Measurements from ENCODE around the gene AJM1.
"Not testable (repeated sequence)": the region's sequence is repeated elsewhere in the genome, so short reads cannot be mapped to it uniquely, and the experiment has no call there.

Gene AJM1

GRCh38 chr9:136839229-136840139 lies 2.8 kb upstream of the AJM1 start:
- in situ Hi-C loops (cut with HindIII; ENCODE audit: low pct_ligation_motif_present, low sequenced_read_pairs) = no loop called here
- H3K4me3 ChIP-seq (ENCODE audit: low read depth, low read length) = no peak overlapping the region
- TF ChIP-seq CTCF (IDR thresholded peaks at IDR 0.05; ENCODE audit: low read depth, low read length, missing control alignments) = no peak
- H3K27ac ChIP-seq = no peak overlapping the region
- no peak for DNase-seq
- H3K36me3 ChIP-seq (replicated peaks) = peaks cover 2% of the 10 kb centered on the region
- H3K27me3 ChIP-seq (replicated peaks) = peaks cover 4% of the 10 kb centered on the region

GRCh38 chr9:136840140-136840876 lies 2.0 kb upstream of the AJM1 start:
- no peak overlapping the region for H3K27ac ChIP-seq
- no peak overlapping the region for H3K4me3 ChIP-seq (ENCODE audit: low read depth, low read length)
- no peak for TF ChIP-seq CTCF (IDR thresholded peaks at IDR 0.05; ENCODE audit: low read depth, low read length, missing control alignments)
- no peak for DNase-seq
- H3K27me3 ChIP-seq (replicated peaks) = peaks cover 6% of the 10 kb centered on the region
- H3K36me3 ChIP-seq (replicated peaks) = peaks cover 2% of the 10 kb centered on the region
- in situ Hi-C loops (cut with HindIII; ENCODE audit: low pct_ligation_motif_present, low sequenced_read_pairs) = no loop called here

- Histone ChIP-seq H3K4me3 (ENCODE audit: low read depth, low read length) (no peak overlapping the region), H3K36me3 (replicated peaks) (peaks cover 2% of the 10 kb centered on the region), H3K27ac (no peak overlapping the region), H3K27me3 (replicated peaks) (peaks cover 13% of the 10 kb centered on the region)
- no peak for DNase-seq
- in situ Hi-C loops (cut with HindIII; ENCODE audit: low pct_ligation_motif_present, low sequenced_read_pairs) = no loop called here
- TF ChIP-seq CTCF (IDR thresholded peaks at IDR 0.05; ENCODE audit: low read depth, low read length, missing control alignments) = no peak
Measured at GRCh38 chr9:136840877-136841645, 1.2 kb upstream of the AJM1 start.

- in situ Hi-C loops (cut with HindIII; ENCODE audit: low pct_ligation_motif_present, low sequenced_read_pairs); H3K36me3 ChIP-seq (replicated peaks); H3K27ac ChIP-seq; H3K4me3 ChIP-seq (ENCODE audit: low read depth, low read length); DNase-seq: not testable (repeated sequence)
- peaks cover 15% of the 10 kb centered on the region for H3K27me3 ChIP-seq (replicated peaks)
Measured at GRCh38 chr9:136841646-136842379, 465 bp upstream of the AJM1 start.

DNA sequence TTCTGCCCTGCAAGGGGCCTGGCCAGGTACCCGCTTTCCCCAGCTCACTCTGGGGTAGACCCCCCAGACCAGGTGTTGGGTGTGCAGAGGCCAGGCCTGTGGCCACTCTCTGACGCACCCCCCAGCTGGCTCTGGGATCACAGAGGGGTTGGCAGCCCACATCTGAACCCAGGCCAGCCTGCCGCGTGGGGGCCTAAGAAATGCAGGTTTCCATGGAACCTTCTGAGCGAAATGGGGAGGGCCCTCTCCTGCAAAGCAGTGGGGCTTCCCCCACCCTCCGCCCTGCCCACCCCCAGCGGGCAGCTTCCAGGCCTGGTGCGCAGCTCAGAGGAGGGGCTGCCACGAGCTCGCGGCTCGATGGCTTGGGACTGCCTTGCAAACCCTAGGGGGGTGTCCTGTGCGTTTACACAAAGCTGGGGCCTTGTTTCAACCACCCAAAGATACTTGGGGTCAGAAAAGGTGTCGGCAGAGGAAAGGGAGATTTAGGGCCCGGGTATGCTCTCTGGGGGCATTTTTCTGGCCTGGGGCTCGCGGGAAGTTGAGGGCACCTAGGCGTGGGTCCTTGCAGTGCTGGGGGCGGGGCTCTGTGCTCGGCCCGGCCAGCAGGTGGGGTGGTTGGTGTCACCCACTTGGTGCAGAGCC lies 1.0 kb downstream of the AJM1 start:
- H3K27ac ChIP-seq; H3K36me3 ChIP-seq (replicated peaks); H3K4me3 ChIP-seq (ENCODE audit: low read depth, low read length); in situ Hi-C loops (cut with HindIII; ENCODE audit: low pct_ligation_motif_present, low sequenced_read_pairs); DNase-seq: not testable (repeated sequence)
- H3K27me3 ChIP-seq (replicated peaks) = peaks cover 15% of the 10 kb centered on the region
